ENCODE measurements around the gene CRELD1. TPM values are rescaled to one million over a fixed set of nuclear protein-coding genes. Genes with fewer than 3 reads are reported as not detected.

CRELD1 gene
- total and polyA plus RNA-seq, 2 of the 4 experiments (the other 2 are of a cell fraction) = 8.6 to 25.7 TPM

- H2AFZ ChIP-seq (replicated peaks; ENCODE audit: low read length, poor library complexity) = no peak overlapping the region
- H3K18ac ChIP-seq (ENCODE audit: low read depth, low read length) = no peak overlapping the region
- no peak overlapping the region for H2BK20ac ChIP-seq (ENCODE audit: low read depth, low read length)
- no TSS peak for BruUV-seq (replicated peaks)
- POLR2A ChIA-PET (ENCODE audit: unreplicated experiment) = no interaction called here
- H3K9me1 ChIP-seq (ENCODE audit: insufficient read depth, low read length) = peaks cover 6% of the 10 kb centered on the region; the same call in 1 of the 2 replicates
- intact Hi-C loops (cut with micrococcal nuclease) (loop anchor here (5.0 kb wide), 1 partner anchor 214 kb away; no protein-coding TSS in a partner anchor), in situ Hi-C loops (cut with MboI; ENCODE audit: low sequenced_read_pairs) (no loop called here), dilution Hi-C loops (cut with HindIII; ENCODE audit: low sequenced_read_pairs, unreplicated experiment) (no loop called here)
- ATAC-seq (ENCODE audit: low read depth) (no peak), DNase-seq (no peak)
- H4K20me1 ChIP-seq (ENCODE audit: insufficient read depth, low read length) = no peaks in the 10 kb centered on the region
- H2BK15ac ChIP-seq (ENCODE audit: low read depth, low read length) = no peak overlapping the region
- TF ChIP-seq RAD21 (IDR thresholded peaks at IDR 0.05; ENCODE audit: low read length) = peak; percentile 11; the same call in 1 of the 2 replicates
- TF ChIP-seq, protein P1, sequence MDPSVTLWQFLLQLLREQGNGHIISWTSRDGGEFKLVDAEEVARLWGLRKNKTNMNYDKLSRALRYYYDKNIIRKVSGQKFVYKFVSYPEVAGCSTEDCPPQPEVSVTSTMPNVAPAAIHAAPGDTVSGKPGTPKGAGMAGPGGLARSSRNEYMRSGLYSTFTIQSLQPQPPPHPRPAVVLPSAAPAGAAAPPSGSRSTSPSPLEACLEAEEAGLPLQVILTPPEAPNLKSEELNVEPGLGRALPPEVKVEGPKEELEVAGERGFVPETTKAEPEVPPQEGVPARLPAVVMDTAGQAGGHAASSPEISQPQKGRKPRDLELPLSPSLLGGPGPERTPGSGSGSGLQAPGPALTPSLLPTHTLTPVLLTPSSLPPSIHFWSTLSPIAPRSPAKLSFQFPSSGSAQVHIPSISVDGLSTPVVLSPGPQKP (IDR thresholded peaks at IDR 0.05; ENCODE audit: borderline replicate concordance, low read depth, low read length) = no peak
- H3K14ac ChIP-seq (replicated peaks; ENCODE audit: low read depth, low read length) = no peak overlapping the region
- no peak overlapping the region for H3K4ac ChIP-seq (ENCODE audit: low read depth, low read length)
- no peak overlapping the region for H4K8ac ChIP-seq (ENCODE audit: low read depth in 2 of 2, low read length in 2 of 2)
- H3K79me1 ChIP-seq (ENCODE audit: low read depth in 1 of 2, low read length in 2 of 2) = peaks cover 6 to 16% of the 10 kb centered on the region in 2 experiments; a peak in 3 of 4 replicates
- 100% methylated on average over 2 of the region's 4 CpGs; no CpG with 5 or more reads in 1 of the 2 experiments for WGBS, 2 experiments (ENCODE audit: extremely low coverage in 2 of 2, insufficient read length in 1 of 2)
- H3K4me3 ChIP-seq (ENCODE audit: insufficient read depth, low read depth, low read length) = no peak overlapping the region
- H2BK120ac ChIP-seq (ENCODE audit: low read depth, low read length) = no peak overlapping the region
- H3K4me1 ChIP-seq (ENCODE audit: control insufficient read depth, insufficient read depth, low read length) = peaks cover 9% of the 10 kb centered on the region
- CTCF ChIA-PET = interaction anchor here (0.8 kb wide), 1 partner anchor 215 kb away, joined by 3 read pairs; no protein-coding TSS in a partner anchor
- no peaks in the 10 kb centered on the region for H3K27me3 ChIP-seq (ENCODE audit: control insufficient read depth, insufficient read depth, low read length)
- H3K9me3 ChIP-seq (ENCODE audit: control insufficient read depth, insufficient read depth, low read length) = no peaks in the 10 kb centered on the region
- no peak overlapping the region for H4K5ac ChIP-seq (ENCODE audit: low read depth, low read length)
- peaks cover 16% of the 10 kb centered on the region; the same call in 1 of the 2 replicates for H3K36me3 ChIP-seq (ENCODE audit: control insufficient read depth, insufficient read depth, low read length)
- no peak overlapping the region for H2AK9ac ChIP-seq (replicated peaks; ENCODE audit: low read depth, low read length, poor library complexity)
- H3K56ac ChIP-seq (ENCODE audit: extremely low read depth, insufficient read depth, low read length) = no peak overlapping the region
- H3K27ac ChIP-seq (ENCODE audit: insufficient read depth, low read length) = no peak overlapping the region
- H3K23ac ChIP-seq (ENCODE audit: low read depth, low read length) = no peak overlapping the region
- H2BK5ac ChIP-seq (ENCODE audit: low read depth, low read length, poor library complexity, severe bottlenecking) = no peak overlapping the region
- H3K9ac ChIP-seq (ENCODE audit: low read depth, low read length) = no peak overlapping the region
- no peak overlapping the region for H3K4me2 ChIP-seq (ENCODE audit: low read depth, low read length)
- no peak overlapping the region for H4K91ac ChIP-seq (ENCODE audit: insufficient read depth, low read depth, low read length)
- H2AK5ac ChIP-seq (ENCODE audit: low read depth, low read length) = no peak overlapping the region
Measured at GRCh38 chr3:9930804-9931418, 2.7 kb upstream of the CRELD1 start.

Measured in IMR-90 (cell line).